GM18517 (cell line): Measurements from ENCODE around the gene SPATA31D1.

Experiments
- ATAC-seq: cut with Tn5 transposase; IDR thresholded peaks from one replicate; pipeline ENCODE4 v1.9.1; 2021; ENCODE audit warnings: mild to moderate bottlenecking, moderate library complexity; ENCODE audit not compliant: unreplicated experiment

Gene SPATA31D1

GRCh38 chr9:82020331-82020730 lies 31.8 kb downstream of the SPATA31D1 start:
- ATAC-seq, result no peak

GRCh38 chr9:82021198-82021597 lies 32.6 kb downstream of the SPATA31D1 start:
- no peak for ATAC-seq

- no peak for ATAC-seq
Measured at GRCh38 chr9:82022121-82022520, 33.5 kb downstream of the SPATA31D1 start.

GRCh38 chr9:82024908-82025307 lies 36.3 kb downstream of the SPATA31D1 start:
- ATAC-seq, result no peak

- ATAC-seq, result no peak
Measured at GRCh38 chr9:82031538-82032280, 43.1 kb downstream of the SPATA31D1 start.

GRCh38 chr9:82034956-82035731 lies 46.6 kb downstream of the SPATA31D1 start:
- ATAC-seq, result no peak

- no peak for ATAC-seq
Measured at GRCh38 chr9:82036086-82036485, 47.5 kb downstream of the SPATA31D1 start.

GRCh38 chr9:82037126-82037525 lies 48.6 kb downstream of the SPATA31D1 start:
- ATAC-seq, result no peak

GRCh38 chr9:82038897-82039296 lies 50.3 kb downstream of the SPATA31D1 start:
- no peak for ATAC-seq
